ENCODE measurements around the gene HELZ.
A peak's percentile ranks its signal among the peaks of the same experiment; 100 is the strongest.
"Not testable (repeated sequence)": the region's sequence is repeated elsewhere in the genome, so short reads cannot be mapped to it uniquely, and the experiment has no call there.

HELZ gene

DNA sequence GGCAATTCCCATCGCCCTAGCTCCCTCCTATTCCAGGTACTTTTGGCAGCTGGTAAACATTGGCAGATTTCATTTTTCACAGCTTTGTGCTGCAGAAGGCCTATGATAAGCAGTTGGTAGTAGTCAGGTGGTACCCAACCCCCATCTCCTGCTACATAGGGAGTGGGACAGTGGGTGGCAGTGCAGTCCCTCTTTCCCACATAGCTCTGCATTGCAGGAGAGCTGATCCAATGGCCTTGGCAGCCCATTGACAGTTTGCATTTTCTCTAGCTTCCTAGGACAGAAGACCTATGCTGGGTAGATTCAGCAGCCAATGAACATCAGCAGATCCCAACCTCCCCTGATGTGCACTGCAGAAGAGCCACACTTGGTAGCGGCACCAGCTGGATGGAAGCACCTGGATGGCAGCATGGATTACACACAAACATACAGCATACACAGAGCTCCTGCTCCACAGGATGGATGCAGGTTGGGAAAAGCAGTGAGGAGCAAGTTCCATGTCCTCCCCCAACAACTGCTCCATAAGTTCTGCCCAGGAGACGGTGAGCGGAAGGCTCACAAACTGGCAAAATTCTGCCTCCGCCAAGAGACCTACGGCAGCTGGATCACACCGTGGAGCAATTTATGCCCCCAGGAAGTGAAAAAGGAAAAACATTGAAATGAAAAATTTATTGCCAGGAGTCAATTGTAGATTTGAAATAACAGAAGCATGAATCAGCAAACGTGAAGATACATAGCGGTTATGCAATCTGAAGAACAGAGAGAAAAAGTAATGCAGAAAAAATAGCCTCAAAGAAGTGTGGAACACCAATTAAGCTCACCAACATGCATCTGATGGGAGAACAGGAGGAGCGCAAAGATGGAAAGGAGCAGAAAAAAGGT, 105.0 kb downstream of the HELZ start:
- peak; percentile 69 for DNase-seq (ENCODE audit: low read depth)

DNA sequence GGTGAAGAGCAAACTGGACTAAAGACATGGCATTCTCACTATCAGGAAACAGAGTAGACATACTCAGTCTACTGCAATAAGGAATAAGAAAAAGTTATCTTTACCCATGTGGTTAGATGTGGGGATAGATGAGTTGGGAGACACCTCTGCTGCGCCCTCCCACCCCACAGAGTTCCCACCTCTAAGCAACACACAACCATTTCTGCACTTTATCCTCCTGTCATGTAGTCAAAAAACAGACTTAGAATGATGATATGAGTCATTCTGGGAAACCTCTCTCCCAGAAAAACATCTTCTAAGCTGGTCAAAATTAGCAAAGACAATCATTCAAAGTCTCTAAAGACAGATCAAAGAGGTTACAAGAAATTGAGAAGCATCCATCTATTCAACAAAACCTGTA, 105.7 kb downstream of the HELZ start:
- peak; percentile 62 for DNase-seq (ENCODE audit: low read depth)

DNA sequence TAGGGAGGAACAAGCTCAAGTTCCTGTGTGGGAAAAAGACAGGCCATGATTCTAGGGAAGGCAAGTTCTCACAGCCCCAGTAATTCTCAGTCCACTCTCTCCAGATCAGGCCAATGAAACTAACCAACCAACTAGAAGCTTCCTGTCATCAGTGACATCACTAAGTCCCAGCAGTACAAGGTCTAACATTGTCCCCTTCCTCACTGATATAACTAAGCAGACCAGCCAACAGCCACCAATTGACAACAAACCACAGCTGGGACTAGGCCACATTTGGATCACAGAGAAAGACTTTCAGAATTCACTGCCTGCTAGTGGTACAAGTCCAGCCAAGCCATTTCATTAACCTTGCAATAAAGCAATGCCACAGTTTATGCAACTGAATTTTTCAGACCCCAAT, 106.6 kb downstream of the HELZ start:
- no peak for DNase-seq (ENCODE audit: low read depth)

DNA sequence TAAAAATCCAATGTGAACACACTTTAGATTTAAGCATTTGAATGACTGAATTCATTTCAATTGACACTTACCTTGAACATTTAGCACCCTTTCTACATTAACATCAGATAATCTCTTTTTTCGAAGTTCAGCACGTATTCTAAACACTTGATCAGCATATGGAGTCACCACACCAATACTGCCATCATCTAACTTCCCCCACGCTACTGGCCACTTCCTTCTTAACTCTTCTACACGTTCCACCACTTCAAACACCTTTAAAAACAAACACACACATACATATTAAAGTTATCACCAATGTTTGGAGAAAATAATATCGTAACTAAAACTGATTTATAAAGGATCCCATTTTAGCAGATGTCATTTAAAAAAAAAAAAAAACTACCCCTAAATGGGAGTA, 107.1 kb downstream of the HELZ start:
- DNase-seq (ENCODE audit: low read depth) = no peak

DNA sequence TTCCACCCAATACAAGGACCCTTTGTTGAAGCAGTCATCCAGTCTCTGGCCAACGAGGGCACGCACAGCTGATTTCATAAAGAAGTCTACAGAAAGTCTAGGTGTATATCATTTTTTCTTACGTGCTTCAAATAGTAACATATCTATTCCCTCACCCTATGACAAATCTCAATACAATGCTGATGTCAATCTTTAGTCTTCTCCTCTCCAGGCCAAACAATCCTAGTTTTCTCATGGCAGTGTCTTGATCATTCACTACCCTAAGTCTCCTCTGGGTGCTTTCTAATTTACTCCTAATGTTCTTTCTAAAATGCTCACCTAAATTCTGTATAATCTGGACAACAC, 108.0 kb downstream of the HELZ start:
- no peak for DNase-seq (ENCODE audit: low read depth)

DNA sequence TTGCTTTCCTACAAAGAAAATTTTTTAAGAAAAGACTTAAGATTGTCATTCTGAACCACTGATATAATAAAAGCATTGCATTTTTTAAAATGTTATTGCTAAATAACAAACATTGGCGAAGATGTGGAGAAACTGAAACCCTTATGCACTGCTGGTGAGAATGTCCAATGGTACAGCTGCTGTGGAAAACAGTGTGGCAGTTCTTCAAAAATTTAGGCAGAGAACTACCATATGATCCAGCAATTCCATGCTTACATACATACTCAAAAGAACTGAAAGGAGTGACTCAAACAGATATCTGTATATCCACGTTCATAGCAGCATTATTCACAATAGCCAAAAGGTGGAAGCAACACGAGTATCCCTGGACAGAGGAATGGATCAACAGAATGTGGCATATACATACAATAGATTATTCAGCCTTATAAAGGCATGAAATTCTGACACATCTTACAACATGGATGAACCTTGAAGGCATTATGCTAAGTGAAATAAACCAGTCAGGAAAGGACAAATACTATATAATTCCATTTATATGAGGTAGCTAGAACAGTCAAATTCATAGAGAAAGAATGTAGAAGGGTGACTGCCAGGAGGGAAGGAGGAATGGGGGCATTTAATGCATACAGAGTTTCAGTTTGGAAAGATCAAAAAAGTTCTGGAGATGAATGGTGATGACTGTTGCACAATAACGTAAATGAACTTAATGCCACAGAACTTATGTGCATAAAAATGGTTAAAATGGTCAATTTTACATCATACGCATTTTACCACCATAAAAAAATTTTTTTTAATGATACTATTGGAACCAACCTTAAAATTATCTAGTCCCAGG, 108.6 kb downstream of the HELZ start:
- DNase-seq (ENCODE audit: low read depth) = no peak

DNA sequence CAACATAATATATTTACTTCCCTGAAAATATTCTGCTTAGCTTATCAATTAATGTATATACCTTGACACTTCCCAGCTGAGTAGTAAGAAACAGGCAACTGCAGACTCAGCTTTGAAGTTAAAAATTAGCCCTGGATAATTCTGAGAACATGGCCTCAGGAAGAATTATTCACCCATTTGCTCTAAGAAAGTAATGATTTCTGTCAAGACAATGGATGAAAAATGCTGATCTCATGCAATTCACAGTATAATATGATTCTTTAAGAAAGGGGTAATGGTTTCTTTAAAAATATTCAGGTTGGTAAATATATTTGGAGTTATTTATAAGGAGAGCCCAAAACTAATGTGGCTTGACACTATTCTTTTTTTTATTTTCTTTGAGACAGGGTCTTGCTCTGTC, 111.8 kb downstream of the HELZ start:
- DNase-seq (ENCODE audit: low read depth) = no peak

DNA sequence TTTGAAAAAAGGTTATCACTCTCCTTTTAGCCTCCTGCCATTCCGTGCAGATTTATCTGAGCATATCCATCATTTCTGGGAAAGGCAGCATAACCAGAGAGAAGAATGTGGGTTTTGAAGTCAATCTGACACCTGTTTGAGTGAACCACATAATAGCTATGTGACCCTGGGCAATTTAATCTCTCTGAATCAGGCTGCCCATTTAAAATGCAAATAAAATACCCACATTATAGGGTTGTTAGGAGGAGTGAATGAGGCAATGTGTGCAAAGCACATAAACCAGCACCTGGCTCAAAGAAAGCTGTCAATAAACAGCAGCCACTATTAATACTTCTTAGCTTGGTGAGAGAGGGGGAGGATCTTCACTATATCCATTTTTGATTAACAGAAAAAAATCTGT, 112.6 kb downstream of the HELZ start:
- DNase-seq (ENCODE audit: low read depth) = peak; percentile 22

DNA sequence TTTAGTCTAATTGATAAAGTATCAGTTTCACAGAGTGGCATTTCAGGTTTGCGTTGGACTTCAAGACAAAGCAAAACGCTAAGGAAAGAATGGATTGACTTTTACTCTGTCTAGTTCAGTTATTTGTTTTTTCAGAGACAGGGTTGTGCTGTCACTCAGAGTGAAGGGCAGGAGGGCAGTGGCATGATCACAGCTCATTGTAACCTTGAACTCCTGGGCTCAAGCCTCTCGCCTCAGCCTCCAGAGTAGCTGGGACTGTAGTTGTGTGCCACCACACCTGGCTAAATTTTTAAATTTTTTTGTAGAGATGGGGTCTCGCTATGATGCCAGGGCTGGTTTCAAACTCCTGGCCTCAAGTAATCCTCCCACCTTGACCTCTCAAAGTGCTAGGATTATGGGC, 114.2 kb downstream of the HELZ start:
- DNase-seq (ENCODE audit: low read depth) = no peak

DNA sequence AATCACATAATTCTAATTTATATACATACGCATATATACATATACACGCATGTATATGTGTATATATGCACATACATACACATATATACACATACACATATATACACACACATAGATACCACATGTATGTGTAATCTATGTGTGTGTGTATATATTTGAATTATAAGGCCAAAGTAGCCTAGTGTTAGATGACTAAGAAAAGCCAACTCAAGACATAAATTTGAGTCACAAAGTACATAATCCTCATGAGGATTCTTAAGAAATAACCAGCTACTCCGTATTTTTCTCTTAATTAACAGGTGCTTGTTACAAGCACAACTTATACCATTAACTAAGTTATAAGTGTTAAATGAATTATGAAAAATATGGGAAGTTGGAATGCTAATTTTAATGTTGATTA, 115.7 kb downstream of the HELZ start:
- no peak for DNase-seq (ENCODE audit: low read depth)

DNA sequence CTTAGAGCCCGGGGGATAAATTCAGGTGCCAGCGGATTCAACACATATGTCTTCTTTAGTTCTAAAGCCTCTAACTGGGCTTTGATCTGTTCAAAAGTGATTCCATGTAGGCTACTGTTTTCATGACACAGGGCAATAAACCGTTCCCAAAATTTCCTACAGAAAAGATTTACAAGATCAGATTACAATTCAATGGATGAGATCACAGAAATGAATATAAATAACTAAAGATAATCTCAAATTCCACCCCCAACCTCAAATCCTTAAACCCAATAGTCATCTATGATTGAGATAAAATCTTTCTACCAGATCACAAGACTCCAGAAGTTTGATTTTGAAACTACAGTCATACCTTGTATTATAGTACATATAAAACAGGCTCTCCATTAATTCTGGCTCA, 116.3 kb downstream of the HELZ start:
- no peak for DNase-seq (ENCODE audit: low read depth)

DNA sequence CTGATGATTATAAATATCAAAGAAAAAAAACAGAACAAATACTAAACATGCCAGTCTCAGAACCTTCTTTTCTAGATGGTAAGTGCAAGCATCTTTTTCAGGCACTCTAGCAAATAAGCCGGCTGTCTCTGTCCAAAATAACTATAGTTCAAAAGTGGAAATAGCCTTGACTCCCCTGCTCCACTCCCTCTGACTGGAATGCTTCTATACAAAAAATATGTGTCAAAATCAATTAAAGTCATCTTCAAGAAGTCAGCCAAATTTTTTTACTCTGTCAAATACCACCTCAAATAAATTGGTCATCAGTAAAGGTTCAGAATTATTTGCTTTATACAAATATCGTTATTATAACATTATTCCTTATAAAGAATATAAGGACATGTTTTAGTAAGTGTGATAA, 117.1 kb downstream of the HELZ start:
- no peak for DNase-seq (ENCODE audit: low read depth)

DNA sequence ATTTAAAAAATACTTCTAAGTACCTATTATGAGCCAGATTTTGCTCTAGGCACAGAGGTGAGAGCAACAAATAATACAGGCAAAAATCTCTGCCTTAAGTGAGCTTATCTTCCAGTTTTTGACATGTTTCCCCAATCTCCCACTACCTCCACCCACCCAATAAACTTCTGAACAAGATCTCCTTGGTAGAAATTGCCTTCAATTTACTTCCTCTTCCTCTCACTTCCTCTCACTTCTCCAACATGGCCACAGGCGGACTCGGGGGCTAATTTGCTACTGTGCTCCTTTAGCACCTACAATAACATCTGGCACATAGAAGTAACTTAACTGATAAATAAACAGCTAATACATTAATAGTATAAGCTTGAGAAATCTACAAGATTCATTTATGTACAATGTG, 118.0 kb downstream of the HELZ start:
- DNase-seq (ENCODE audit: low read depth) = no peak

DNA sequence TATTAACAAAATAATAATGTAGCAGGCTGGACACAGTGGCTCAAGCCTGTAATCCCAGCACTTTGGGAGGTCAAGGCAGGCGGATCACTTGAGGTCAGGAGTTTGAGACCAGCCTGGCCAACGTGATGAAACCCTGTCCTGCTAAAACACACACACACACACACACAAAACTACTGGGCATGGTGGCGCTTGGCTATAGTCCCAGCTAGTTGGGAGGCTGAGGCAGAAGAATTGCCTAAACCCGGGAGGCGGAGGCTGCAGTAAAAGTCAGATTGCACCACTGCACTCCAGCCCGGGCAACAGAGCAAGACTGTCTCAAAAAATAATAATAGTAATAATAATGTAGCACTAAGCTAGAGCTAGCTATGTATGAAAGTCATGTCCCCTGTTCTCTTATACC, 118.5 kb downstream of the HELZ start:
- DNase-seq (ENCODE audit: low read depth) = not testable (repeated sequence)

DNA sequence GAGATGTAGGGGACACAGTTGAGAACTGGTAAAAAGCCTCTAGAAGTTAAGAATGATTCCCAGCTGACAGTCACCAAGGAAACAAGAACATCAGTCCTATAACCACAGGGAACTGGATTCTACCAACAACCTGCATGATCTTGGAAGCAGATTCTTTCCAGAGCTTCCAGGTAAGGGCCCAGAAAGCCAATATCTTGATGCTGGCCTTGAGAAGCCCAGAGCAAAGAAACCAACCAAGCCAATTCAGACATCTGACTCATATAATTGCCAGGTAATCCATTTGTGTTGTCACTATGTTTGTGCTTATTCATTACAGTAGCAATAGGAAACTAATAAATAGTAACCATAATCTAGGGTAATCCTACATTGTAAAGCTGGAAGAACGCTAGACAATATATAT, 119.1 kb downstream of the HELZ start:
- DNase-seq (ENCODE audit: low read depth) = no peak

DNA sequence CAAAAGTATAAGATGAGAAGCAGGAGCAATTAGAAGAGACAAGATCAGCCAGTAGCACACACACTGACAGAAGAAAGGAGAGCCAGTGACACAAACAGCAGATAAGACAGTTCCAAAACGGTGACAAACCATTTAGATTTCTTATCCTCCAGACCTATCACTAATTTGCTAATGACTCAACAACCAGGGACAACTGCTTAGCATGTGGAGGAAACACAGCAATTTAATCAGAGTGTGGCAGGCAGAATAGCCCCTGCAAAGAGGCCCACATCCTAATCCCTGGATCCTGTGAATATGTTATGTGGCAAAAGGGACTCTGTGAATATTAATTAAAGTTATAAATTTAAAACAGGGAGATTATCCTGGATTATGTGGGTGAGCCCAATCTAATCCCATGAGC, 119.6 kb downstream of the HELZ start:
- no peak for DNase-seq (ENCODE audit: low read depth)

DNA sequence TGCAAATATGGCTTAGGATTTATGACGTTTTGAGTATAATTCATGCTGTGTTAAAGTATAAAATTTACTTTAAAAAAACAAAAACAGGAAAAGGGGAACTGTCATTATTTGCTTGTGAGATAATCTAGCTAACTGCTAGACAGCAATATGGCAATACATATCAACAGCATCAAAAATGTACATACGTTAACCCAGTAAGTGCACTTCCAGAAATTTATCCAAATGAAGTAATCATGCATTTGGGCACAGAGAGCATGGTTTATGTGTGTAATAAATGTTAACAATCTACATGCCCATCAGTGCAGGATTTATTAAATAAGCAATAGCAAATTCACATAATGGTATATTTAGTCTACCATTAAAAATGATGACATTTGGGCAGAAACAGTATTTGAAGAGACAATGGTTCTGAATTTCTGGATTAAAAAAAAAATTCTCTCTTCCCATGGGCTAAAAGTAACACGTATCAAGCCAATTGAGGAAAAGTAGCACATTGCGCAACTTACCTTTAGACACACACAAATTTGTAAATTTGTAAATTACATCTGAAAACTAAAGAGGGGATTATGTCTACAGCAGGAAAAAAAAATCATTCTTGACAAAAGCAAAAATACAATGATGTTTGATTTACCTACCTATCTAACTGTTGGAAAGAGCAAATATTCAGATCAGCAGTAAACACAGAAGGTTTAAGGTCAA, 120.4 kb downstream of the HELZ start:
- no peak for DNase-seq (ENCODE audit: low read depth)

DNA sequence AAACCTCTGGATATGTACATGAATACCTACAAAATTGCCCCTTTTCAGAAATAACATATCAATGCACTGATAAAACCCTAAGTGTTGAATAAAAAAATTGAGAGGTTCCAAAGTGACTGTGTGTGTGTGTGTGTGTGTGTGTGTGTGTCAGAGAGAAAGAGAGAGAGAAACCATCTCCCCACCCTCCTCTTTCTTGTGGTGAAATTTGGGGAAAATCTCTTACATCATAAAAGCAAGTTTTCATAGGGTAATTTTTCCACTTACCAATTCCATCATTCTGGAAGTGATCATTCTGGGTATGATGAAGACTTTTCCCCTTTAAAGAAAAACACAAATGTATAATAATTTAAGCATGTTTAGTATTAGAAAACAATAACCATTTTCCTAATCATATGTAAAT, 121.3 kb downstream of the HELZ start:
- no peak for DNase-seq (ENCODE audit: low read depth)

DNA sequence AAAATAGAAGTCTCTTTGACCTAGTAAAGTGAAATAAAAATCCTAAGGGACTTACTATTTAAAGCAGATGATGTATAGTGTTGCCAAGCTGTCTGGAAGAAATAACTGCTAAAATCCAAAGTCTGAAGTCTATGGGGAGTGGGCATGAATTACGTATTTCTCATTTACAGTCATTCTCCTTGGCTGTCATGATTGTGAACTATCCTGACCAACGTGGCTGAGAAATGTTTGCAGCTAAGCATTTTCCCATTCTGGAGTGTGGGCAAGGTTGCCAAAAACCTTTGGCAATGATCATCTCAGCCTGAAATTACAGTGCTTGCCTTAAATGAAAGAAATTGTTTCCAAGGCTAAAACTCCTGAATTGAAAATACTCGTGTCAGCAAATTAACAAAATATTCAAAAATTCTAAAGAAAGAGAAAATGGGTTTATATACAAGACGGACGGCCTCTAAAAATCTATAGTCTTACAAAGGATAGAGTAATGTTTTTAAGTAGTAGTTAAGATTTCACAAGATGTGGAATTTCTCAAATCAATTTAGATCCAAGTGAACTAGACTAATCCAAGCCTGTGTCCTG, 123.6 kb downstream of the HELZ start:
- no peak for DNase-seq (ENCODE audit: low read depth)

DNA sequence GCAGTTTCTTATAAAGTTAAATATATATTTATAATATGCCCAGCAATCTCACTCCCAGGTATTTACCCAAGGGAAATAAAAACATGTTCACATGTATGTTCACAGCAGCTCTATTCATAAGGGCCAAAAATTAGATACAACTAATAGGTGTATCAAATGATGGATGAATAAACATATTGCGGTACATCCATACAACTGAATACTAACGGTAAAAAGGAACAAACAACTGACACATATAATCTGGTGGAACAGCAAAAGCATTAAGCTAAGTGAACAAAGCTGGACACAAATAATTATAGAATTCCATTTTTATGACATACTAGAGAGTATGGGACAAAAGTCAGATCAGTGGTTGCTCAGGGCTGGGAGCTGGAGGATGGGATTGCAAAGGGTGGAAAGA, 125.9 kb downstream of the HELZ start:
- DNase-seq (ENCODE audit: low read depth) = no peak

DNA sequence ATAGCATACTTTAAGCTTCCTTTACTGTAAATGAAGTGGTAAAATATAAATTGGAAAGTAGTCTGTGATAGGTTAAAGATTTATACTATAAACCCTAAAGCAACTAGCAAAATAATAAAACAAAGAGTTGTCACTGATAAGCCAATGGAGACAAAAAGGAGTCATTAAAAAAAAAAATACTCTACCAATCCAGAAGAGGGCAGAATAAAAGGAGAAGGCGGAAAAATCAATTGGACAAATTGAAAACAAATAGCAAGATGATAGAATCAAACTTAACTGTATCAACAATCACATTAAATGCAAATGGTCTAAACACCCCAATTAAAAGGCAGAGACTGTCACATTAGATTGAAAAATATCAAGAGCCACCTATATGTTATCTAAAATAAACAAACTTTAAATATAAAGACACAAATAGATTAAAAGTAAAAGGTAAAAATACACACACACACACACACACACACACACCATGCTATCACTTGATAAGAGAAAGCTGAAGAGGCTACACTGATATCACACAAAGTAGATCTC, 128.9 kb downstream of the HELZ start:
- DNase-seq (ENCODE audit: low read depth) = no peak

DNA sequence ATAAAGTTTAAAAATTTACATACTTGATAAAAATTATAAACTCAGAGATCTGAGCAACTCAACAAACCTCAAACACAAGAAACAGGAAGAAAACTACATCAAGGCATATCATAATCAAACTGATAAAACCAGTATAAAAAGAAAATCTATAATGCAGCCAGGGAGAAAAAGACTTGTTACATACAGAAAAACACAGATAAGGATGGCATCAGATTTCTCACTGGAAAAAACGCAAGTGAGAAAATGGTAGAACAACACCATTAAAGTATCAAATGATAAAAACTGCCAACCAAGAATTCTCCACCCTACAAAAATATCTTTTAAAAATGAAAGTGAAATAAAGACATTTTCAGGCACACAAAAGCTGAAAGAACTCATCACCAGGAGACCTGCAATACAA, 129.6 kb downstream of the HELZ start:
- DNase-seq (ENCODE audit: low read depth) = no peak

Data from amniotic epithelial cell (primary cell).